ENCODE data around the gene POU1F1.

- TF ChIP-seq CTCF (conservative IDR thresholded peaks at IDR 0.05 in 1 of 2, IDR thresholded peaks at IDR 0.05 in 1 of 2; ENCODE audit: low read depth in 1 of 2, low read length in 2 of 2) = no peak
- TF ChIP-seq EZH2 (IDR thresholded peaks at IDR 0.05; ENCODE audit: low read length, missing control alignments) = no peak
These were observed 48.6 kb downstream of the POU1F1 start for GRCh38 chr3:87227835-87228144.

All from fibroblast of lung (primary cell).